8988T (cell line): Measurements from ENCODE around the gene PRM1.

Experiments used
- DNase-seq: peaks from one replicate; pipeline ENCODE4 v3.0.0; 2011

PRM1 gene

GRCh38 chr16:11271610-11272009, 9.5 kb downstream of the PRM1 start:
- no peak for DNase-seq

GRCh38 chr16:11270602-11271162, 10.4 kb downstream of the PRM1 start:
- no peak for DNase-seq

- DNase-seq: no peak
Measured at GRCh38 chr16:11268921-11269375, 12.2 kb downstream of the PRM1 start, which contains the start of gene TNP2. Gene TNP2 (minus strand): TSS chr16:11269325. CDS start chr16:11269262, 63 bp downstream.

GRCh38 chr16:11265124-11265523, 16.0 kb downstream of the PRM1 start:
- no peak for DNase-seq

GRCh38 chr16:11264155-11264832, 16.8 kb downstream of the PRM1 start:
- DNase-seq: no peak

GRCh38 chr16:11263737-11264136, 17.4 kb downstream of the PRM1 start:
- DNase-seq: no peak

GRCh38 chr16:11262915-11263314, 18.2 kb downstream of the PRM1 start:
- no peak for DNase-seq

GRCh38 chr16:11260596-11260966, 20.5 kb downstream of the PRM1 start:
- DNase-seq: no peak

- DNase-seq: no peak
Measured at GRCh38 chr16:11259655-11260595, 21.2 kb downstream of the PRM1 start.

- no peak for DNase-seq
Measured at GRCh38 chr16:11258553-11259492, 22.3 kb downstream of the PRM1 start.

GRCh38 chr16:11257131-11257938, 23.8 kb downstream of the PRM1 start:
- DNase-seq: peak; percentile 85

- no peak for DNase-seq
Measured at GRCh38 chr16:11256661-11257130, 24.4 kb downstream of the PRM1 start.

- peak; percentile 91 for DNase-seq
Measured at GRCh38 chr16:11255737-11256660, 25.1 kb downstream of the PRM1 start, which contains the start of gene SOCS1. Gene SOCS1 (minus strand): TSS chr16:11256204. CDS start chr16:11255478, 726 bp downstream.

- no peak for DNase-seq
Measured at GRCh38 chr16:11254913-11255736, 26.0 kb downstream of the PRM1 start.

GRCh38 chr16:11253995-11254912, 26.9 kb downstream of the PRM1 start:
- no peak for DNase-seq

- no peak for DNase-seq
Measured at GRCh38 chr16:11253009-11253994, 27.8 kb downstream of the PRM1 start.

GRCh38 chr16:11252482-11252931, 28.6 kb downstream of the PRM1 start:
- DNase-seq: no peak
